HG03442 (cell line): Measurements from ENCODE around the gene PMVK.
"Not testable (repeated sequence)": the region's sequence is repeated elsewhere in the genome, so short reads cannot be mapped to it uniquely, and the experiment has no call there.

Source experiments
- ATAC-seq: cut with Tn5 transposase; IDR thresholded peaks from one replicate; pipeline ENCODE4 v1.9.1; 2021; ENCODE audit warnings: mild to moderate bottlenecking, moderate library complexity; ENCODE audit not compliant: unreplicated experiment

Gene PMVK

GRCh38 chr1:154936555-154937084, at the start of gene PMVK:
PMVK (minus strand) TSS chr1:154936719; CDS start chr1:154936685, 34 bp downstream.
- ATAC-seq = peak; percentile 65

GRCh38 chr1:154983776-154984466, 47.4 kb upstream of the PMVK start:
- no peak for ATAC-seq

- ATAC-seq = peak; percentile 98
Measured at GRCh38 chr1:154982897-154983648, 46.6 kb upstream of the PMVK start, which contains the start of gene FLAD1. FLAD1 (plus strand) TSS chr1:154983344; CDS start chr1:154983695, 351 bp downstream.

GRCh38 chr1:154982341-154982740, 45.8 kb upstream of the PMVK start:
- ATAC-seq = no peak

- no peak for ATAC-seq
Measured at GRCh38 chr1:154978360-154978759, 41.8 kb upstream of the PMVK start.

- ATAC-seq = not testable (repeated sequence)
Measured at GRCh38 chr1:154977762-154978161, 41.2 kb upstream of the PMVK start.

GRCh38 chr1:154975409-154976059, 39.0 kb upstream of the PMVK start:
- ATAC-seq = no peak

GRCh38 chr1:154974808-154975408, 38.4 kb upstream of the PMVK start:
- ATAC-seq = peak; percentile 32

GRCh38 chr1:154974102-154974807, 37.7 kb upstream of the PMVK start, which contains the start of gene CKS1B:
CKS1B (plus strand) TSS chr1:154974681; CDS start chr1:154974746, 65 bp downstream.
- ATAC-seq = peak; percentile 71

GRCh38 chr1:154973344-154974101, 37.0 kb upstream of the PMVK start:
- no peak for ATAC-seq

- ATAC-seq = no peak
Measured at GRCh38 chr1:154972517-154973343, 36.2 kb upstream of the PMVK start.

GRCh38 chr1:154972213-154972516, 35.6 kb upstream of the PMVK start:
- ATAC-seq = no peak

GRCh38 chr1:154971341-154971998, 35.0 kb upstream of the PMVK start:
- no peak for ATAC-seq

GRCh38 chr1:154970631-154971340, 34.3 kb upstream of the PMVK start, which contains the start of gene SHC1:
SHC1 (minus strand) TSS chr1:154970747; CDS start chr1:154970526, 221 bp downstream.
- ATAC-seq = no peak

- no peak for ATAC-seq
Measured at GRCh38 chr1:154969860-154970452, 33.4 kb upstream of the PMVK start.

GRCh38 chr1:154969246-154969645, 32.7 kb upstream of the PMVK start:
- ATAC-seq = no peak

GRCh38 chr1:154968731-154969130, 32.2 kb upstream of the PMVK start:
- ATAC-seq = no peak
